Peyer's patch (tissue), 4 donors: ENCODE results near the gene TMEM139.

Experiments used
- POLR2A ChIP-seq, 2 donors: fragments of 450-650 bp; IDR thresholded peaks; one replicate each; pipeline ENCODE4 v1.5.1; 2017; ENCODE audit warnings: antibody characterized with exemption in 2 of 2, mild to moderate bottlenecking in 2 of 2, moderate library complexity in 2 of 2
- TF ChIP-seq, protein P1 (sequence below), 6 experiments: fragments of 450-650 bp in 4 of 6; fragments of 200-600 bp in 2 of 6; sonication (generic) in 1 of 6; IDR thresholded peaks; one replicate each; pipeline ENCODE4 v1.5.1; 2017 to 2019; ENCODE audit warnings: antibody characterized with exemption in 6 of 6, mild to moderate bottlenecking in 3 of 6, moderate library complexity in 1 of 6

DNA sequence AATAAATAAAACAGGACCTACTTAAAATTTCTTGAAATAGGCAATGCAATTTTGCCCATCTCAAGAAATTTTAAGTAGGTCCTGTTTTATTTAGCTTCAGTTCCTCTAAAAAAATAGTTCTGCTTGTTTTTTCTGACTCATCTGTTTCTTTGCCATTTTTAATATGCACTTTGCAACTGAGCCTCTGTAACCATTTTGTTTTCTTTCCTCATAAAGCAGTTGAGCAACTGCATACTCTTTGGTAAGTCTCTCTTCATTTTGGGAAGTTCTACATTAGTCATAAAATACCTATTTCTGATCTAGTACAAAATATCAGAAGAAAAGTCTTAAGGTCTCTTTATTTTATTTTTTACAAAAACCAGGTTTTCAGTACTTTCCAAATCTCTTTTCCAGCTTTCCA is 44.9 kb upstream of the TMEM139 start:
- TF ChIP-seq, protein P1, sequence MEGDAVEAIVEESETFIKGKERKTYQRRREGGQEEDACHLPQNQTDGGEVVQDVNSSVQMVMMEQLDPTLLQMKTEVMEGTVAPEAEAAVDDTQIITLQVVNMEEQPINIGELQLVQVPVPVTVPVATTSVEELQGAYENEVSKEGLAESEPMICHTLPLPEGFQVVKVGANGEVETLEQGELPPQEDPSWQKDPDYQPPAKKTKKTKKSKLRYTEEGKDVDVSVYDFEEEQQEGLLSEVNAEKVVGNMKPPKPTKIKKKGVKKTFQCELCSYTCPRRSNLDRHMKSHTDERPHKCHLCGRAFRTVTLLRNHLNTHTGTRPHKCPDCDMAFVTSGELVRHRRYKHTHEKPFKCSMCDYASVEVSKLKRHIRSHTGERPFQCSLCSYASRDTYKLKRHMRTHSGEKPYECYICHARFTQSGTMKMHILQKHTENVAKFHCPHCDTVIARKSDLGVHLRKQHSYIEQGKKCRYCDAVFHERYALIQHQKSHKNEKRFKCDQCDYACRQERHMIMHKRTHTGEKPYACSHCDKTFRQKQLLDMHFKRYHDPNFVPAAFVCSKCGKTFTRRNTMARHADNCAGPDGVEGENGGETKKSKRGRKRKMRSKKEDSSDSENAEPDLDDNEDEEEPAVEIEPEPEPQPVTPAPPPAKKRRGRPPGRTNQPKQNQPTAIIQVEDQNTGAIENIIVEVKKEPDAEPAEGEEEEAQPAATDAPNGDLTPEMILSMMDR (IDR thresholded peaks at IDR 0.05) = no peak
- TF ChIP-seq POLR2A (IDR thresholded peaks at IDR 0.05) = no peak
